K562 (cell line): ENCODE measurements around the gene CDC42EP5. TPM values are rescaled to one million over a fixed set of nuclear protein-coding genes. Genes with fewer than 3 reads are reported as not detected.

Experiments
- CTBP1 ChIP-seq: fragments of 450-650 bp; IDR thresholded peaks from 2 replicates; pipeline ENCODE4 v1.6.1; 2016; ENCODE audit warnings: borderline replicate concordance
- ETS2 ChIP-seq: IDR thresholded peaks from 2 replicates; pipeline ENCODE4 v1.6.1; 2016; ENCODE audit warnings: borderline replicate concordance, missing genetic modification characterization, mild to moderate bottlenecking, moderate library complexity, missing compliant biosample characterization; ENCODE audit not compliant: poor library complexity, severe bottlenecking
- HMBOX1 ChIP-seq: sonication (generic); IDR thresholded peaks from 2 replicates; pipeline ENCODE4 v1.6.1; 2016
- MCM3 ChIP-seq: fragments of 450-650 bp; IDR thresholded peaks from 2 replicates; pipeline ENCODE4 v1.6.1; 2016
- MEF2A ChIP-seq: IDR thresholded peaks from 2 replicates; pipeline ENCODE4 v1.6.1; 2011; ENCODE audit warnings: low read depth, mild to moderate bottlenecking, low read length, moderate library complexity; ENCODE audit not compliant: control insufficient read depth
- NFRKB ChIP-seq: fragments of 450-650 bp; IDR thresholded peaks from 2 replicates; pipeline ENCODE4 v1.6.1; 2016; ENCODE audit warnings: low read depth
- PCBP1 ChIP-seq: fragments of 200-400 bp; formaldehyde crosslinking; IDR thresholded peaks from 2 replicates; pipeline ENCODE4 v1.6.1; 2018; ENCODE audit warnings: mild to moderate bottlenecking, low read depth, low read length; ENCODE audit not compliant: poor library complexity, severe bottlenecking
- POLR2G ChIP-seq: fragments of 200-400 bp; formaldehyde crosslinking; IDR thresholded peaks from 2 replicates; pipeline ENCODE4 v1.6.1; 2017; ENCODE audit warnings: low read depth, mild to moderate bottlenecking, antibody characterized with exemption, low read length, moderate library complexity
- RBFOX2 ChIP-seq: fragments of 200-400 bp; formaldehyde crosslinking; IDR thresholded peaks from 2 replicates; pipeline ENCODE4 v1.6.1; 2017; ENCODE audit warnings: low read depth, mild to moderate bottlenecking, low read length, moderate library complexity
- ZC3H11A ChIP-seq: IDR thresholded peaks from 2 replicates; pipeline ENCODE4 v1.6.1; 2012; ENCODE audit warnings: low read depth, low read length, improper control_type of control experiment
- ZFP30 ChIP-seq: fragments of 250-450 bp; sonication (Bioruptor Pico); IDR thresholded peaks from 2 replicates; pipeline ENCODE4 v1.8.0; 2022; ENCODE audit warnings: moderate library complexity, mild to moderate bottlenecking, inconsistent platforms, borderline replicate concordance
- ZNF311 ChIP-seq: fragments of 250-450 bp; sonication (Bioruptor Pico); IDR thresholded peaks from 2 replicates; pipeline ENCODE4 v1.4.0; 2020; ENCODE audit warnings: mild to moderate bottlenecking, moderate library complexity
- ZNF449 ChIP-seq: fragments of 250-450 bp; sonication (Bioruptor Pico); IDR thresholded peaks from 2 replicates; pipeline ENCODE4 v1.8.0; 2022; ENCODE audit warnings: moderate library complexity, mild to moderate bottlenecking, inconsistent platforms
- polyA plus RNA-seq, 8 experiments: library from polyadenylated mRNA; depleted of rRNA in 4 of 8; stranded (reverse) in 5 of 8; unstranded in 3 of 8; fragments of >200 nt; fragmentation: Nextera tagmentation in 2 of 8; fragmentation: Illumina TruSeq in 1 of 8; extraction: Ambion mirVana in 2 of 8; extraction: Trizol in 1 of 8; gene quantifications; 2 replicates each; pipeline versions ENCODE4 v1.2.1 to v1.2.3, GENCODE V29; 2011 to 2014; ENCODE audit warnings: inconsistent platforms in 1 of 8, missing spikeins in 1 of 8
- total RNA-seq, 7 experiments: library from RNA; depleted of rRNA in 6 of 7; stranded (reverse); fragments of >200 nt in 6 of 7; fragmentation: Illumina TruSeq in 2 of 7; extraction: Trizol in 2 of 7; gene quantifications; 2 replicates each; pipeline versions ENCODE4 v1.2.1 to v1.2.3, GENCODE V29; 2011 to 2021; ENCODE audit warnings: low replicate concordance in 1 of 7

The CDC42EP5 gene
- total and polyA plus RNA-seq, 9 of the 15 experiments (the other 6 are each of a cell fraction or from before 2014, with no cell fraction given) = 0.15 to 0.38 TPM; not detected in 7

- TF ChIP-seq RBFOX2 (0 out of 2 replicates have a peak, but pooled peaks have one; percentile 24), PCBP1 (no peak), HMBOX1 (no peak), MEF2A (no peak), MCM3 (no peak), ETS2 (no peak), ZC3H11A (no peak), CTBP1 (no peak), ZNF311 (CRISPR knock-in tag) (no peak), ZFP30 (no peak), NFRKB (no peak), POLR2G (peak; percentile 45; the same call in 1 of the 2 replicates), ZNF449 (CRISPR knock-in tag) (no peak)
- TF ChIP-seq, all 486 proteins: peak for 4
Observed at GRCh38 chr19:54435551-54436016, 37.5 kb downstream of the CDC42EP5 start (continued).
